Jurkat, Clone E6-1 (cell line): Measurements from ENCODE around the gene PNKP.
A peak's percentile ranks its signal among the peaks of the same experiment; 100 is the strongest.

Experiments used
- DNase-seq: peaks from one replicate; pipeline ENCODE4 v3.0.0-alpha.2; 2011; ENCODE audit warnings: low read depth, low spot score
- H3K4me3 ChIP-seq: 2 replicates; pipeline ENCODE4 v1.5.1; 2011; ENCODE audit warnings: mild to moderate bottlenecking, low read length, control low read depth, moderate library complexity

The PNKP gene

GRCh38 chr19:49863254-49863934 is 4.0 kb downstream of the PNKP start:
- no peak for DNase-seq
- H3K4me3 ChIP-seq: no peak overlapping the region

GRCh38 chr19:49862391-49863253 is 4.8 kb downstream of the PNKP start:
- no peak for DNase-seq
- H3K4me3 ChIP-seq: no peak overlapping the region

- H3K4me3 ChIP-seq: no peak overlapping the region
- no peak for DNase-seq
These were observed 5.6 kb downstream of the PNKP start for GRCh38 chr19:49861541-49862378.

- no peak overlapping the region for H3K4me3 ChIP-seq
- DNase-seq: no peak
These were observed 6.3 kb downstream of the PNKP start for GRCh38 chr19:49861107-49861506.

GRCh38 chr19:49860336-49861102 is 6.9 kb downstream of the PNKP start:
- H3K4me3 ChIP-seq: no peak overlapping the region
- DNase-seq: no peak

GRCh38 chr19:49859682-49860335 is 7.6 kb downstream of the PNKP start:
- DNase-seq: no peak
- H3K4me3 ChIP-seq: no peak overlapping the region

- H3K4me3 ChIP-seq: no peak overlapping the region
- no peak for DNase-seq
These were observed 9.0 kb downstream of the PNKP start for GRCh38 chr19:49858088-49858985.

GRCh38 chr19:49857838-49858087 is 9.6 kb downstream of the PNKP start:
- H3K4me3 ChIP-seq: no peak overlapping the region
- no peak for DNase-seq

GRCh38 chr19:49857061-49857837 is 10.1 kb downstream of the PNKP start:
- no peak overlapping the region for H3K4me3 ChIP-seq
- no peak for DNase-seq

- DNase-seq: no peak
- no peak overlapping the region for H3K4me3 ChIP-seq
These were observed 10.8 kb downstream of the PNKP start for GRCh38 chr19:49856574-49857021.

GRCh38 chr19:49855676-49856573 is 11.5 kb downstream of the PNKP start:
- DNase-seq: no peak
- H3K4me3 ChIP-seq: no peak overlapping the region

GRCh38 chr19:49855277-49855675 is 12.1 kb downstream of the PNKP start:
- no peak overlapping the region for H3K4me3 ChIP-seq
- DNase-seq: no peak

GRCh38 chr19:49854378-49855263 is 12.8 kb downstream of the PNKP start:
- DNase-seq: no peak

GRCh38 chr19:49853852-49854377 is 13.5 kb downstream of the PNKP start:
- H3K4me3 ChIP-seq: no peak overlapping the region

More at GRCh38 chr19:49854378-49855263, 12.8 kb downstream of the PNKP start:
- no peak overlapping the region for H3K4me3 ChIP-seq

GRCh38 chr19:49852631-49853126 is 14.7 kb downstream of the PNKP start:
- DNase-seq: no peak
- H3K4me3 ChIP-seq: peak overlapping the region; percentile 79

More at GRCh38 chr19:49853852-49854377, 13.5 kb downstream of the PNKP start:
- no peak for DNase-seq
